Endodermal cell (in vitro differentiated cells): ENCODE results near the gene VENTX. TPM values are rescaled to one million over a fixed set of nuclear protein-coding genes. Genes with fewer than 3 reads are reported as not detected.

Source experiments
- DNase-seq: peaks from one replicate; pipeline ENCODE4 v3.0.0-alpha.2; 2017
- H3K27ac ChIP-seq: 2 replicates; pipeline ENCODE4 v1.5.1; 2013; ENCODE audit warnings: mild to moderate bottlenecking, low read depth, low read length, moderate library complexity
- H3K27me3 ChIP-seq: 2 replicates; pipeline ENCODE4 v1.6.1; 2013; ENCODE audit warnings: mild to moderate bottlenecking, low read length, moderate library complexity; ENCODE audit not compliant: insufficient read depth, control insufficient read depth, poor library complexity, severe bottlenecking
- H3K36me3 ChIP-seq: 2 replicates; pipeline ENCODE4 v1.7.0; 2013; ENCODE audit warnings: mild to moderate bottlenecking, low read length, moderate library complexity; ENCODE audit not compliant: control insufficient read depth, insufficient read depth
- H3K4me1 ChIP-seq: one replicate; pipeline ENCODE4 v1.7.0; 2013; ENCODE audit warnings: low read length; ENCODE audit not compliant: control insufficient read depth, insufficient read depth
- H3K4me3 ChIP-seq: 2 replicates; pipeline ENCODE4 v1.5.1; 2013; ENCODE audit warnings: mild to moderate bottlenecking, low read length, moderate library complexity
- H3K9ac ChIP-seq: 2 replicates; pipeline ENCODE4 v1.6.1; 2013; ENCODE audit warnings: mild to moderate bottlenecking, low read length, moderate library complexity; ENCODE audit not compliant: poor library complexity, severe bottlenecking; ENCODE audit errors: extremely low read depth
- H3K9me3 ChIP-seq: 2 replicates; pipeline ENCODE4 v1.6.1; 2013; ENCODE audit warnings: mild to moderate bottlenecking, low read length, moderate library complexity; ENCODE audit not compliant: control insufficient read depth
- H3K27ac Mint-ChIP-seq: 2 replicates; pipeline ENCODE4 v1.8.0; 2020; ENCODE audit warnings: mixed read lengths
- H3K27me3 Mint-ChIP-seq: 2 replicates; pipeline ENCODE4 v1.8.0; 2021; ENCODE audit warnings: mild to moderate bottlenecking, mixed read lengths; ENCODE audit not compliant: insufficient read depth
- H3K36me3 Mint-ChIP-seq: 2 replicates; pipeline ENCODE4 v1.8.0; 2020; ENCODE audit warnings: low read depth, mixed read lengths
- H3K4me1 Mint-ChIP-seq: 2 replicates; pipeline ENCODE4 v1.8.0; 2020; ENCODE audit warnings: mixed read lengths
- H3K4me3 Mint-ChIP-seq: 2 replicates; pipeline ENCODE4 v1.8.0; 2020; ENCODE audit warnings: mild to moderate bottlenecking, moderate library complexity, mixed read lengths
- H3K9me3 Mint-ChIP-seq: 2 replicates; pipeline ENCODE4 v1.8.0; 2020; ENCODE audit warnings: mild to moderate bottlenecking, mixed read lengths
- CTCF ChIP-seq: fragments of 200-600 bp; sonication (generic); conservative IDR thresholded peaks from 2 replicates; pipeline ENCODE4 v1.5.0; 2021; ENCODE audit warnings: antibody characterized with exemption, mild to moderate bottlenecking
- WGBS, 2 experiments: methylation state at CpG; one replicate each; pipeline versions ENCODE4 v1.1.5 to v1.1.7; 2013; ENCODE audit warnings: missing lambda C conversion rate in 2 of 2, mixed read lengths in 1 of 2; ENCODE audit not compliant: insufficient coverage in 1 of 2, insufficient read length in 1 of 2; 5-methylcytosine and 5-hydroxymethylcytosine counted together
- total RNA-seq, 2 donors: library from RNA; stranded (reverse); fragmentation: NEBNext Ultra II Directional in 1 of 2; extraction: Animal tissue kit (Norgen Biotek cat#: 25700) in 1 of 2; gene quantifications; 2 replicates in 1 of 2; 3 replicates in 1 of 2; pipeline ENCODE4 v1.2.1, GENCODE V29; 2021

The VENTX gene
- total RNA-seq, 2 donors from 2014 or later = 5.5 to 14.2 TPM

- Histone ChIP-seq H3K9me3 (no peaks in the 10 kb centered on the region), H3K4me3 (no peak overlapping the region), H3K27me3 (peaks cover 9% of the 10 kb centered on the region), H3K9ac (no peak overlapping the region), H3K27ac (no peak overlapping the region), H3K4me1 (peaks cover 4% of the 10 kb centered on the region), H3K36me3 (peaks cover 5% of the 10 kb centered on the region)
- Mint-ChIP-seq H3K27ac (no peak overlapping the region), H3K36me3 (no peaks in the 10 kb centered on the region), H3K27me3 (peaks cover 6% of the 10 kb centered on the region), H3K9me3 (no peaks in the 10 kb centered on the region), H3K4me3 (peak overlapping the region; percentile 34), H3K4me1 (no peaks in the 10 kb centered on the region)
- WGBS, 2 experiments = 56 to 71% methylated on average over 6 to 12 of the region's 12 CpGs
- TF ChIP-seq CTCF = peak; percentile 39
- no peak for DNase-seq
These were observed 38.0 kb downstream of the VENTX start for GRCh38 chr10:133275684-133276092.

GRCh38 chr10:133276100-133276434, 38.4 kb downstream of the VENTX start:
- no peak overlapping the region for H3K27ac ChIP-seq
- peak overlapping the region; percentile 29 for H3K4me3 ChIP-seq
- peaks cover 9% of the 10 kb centered on the region for H3K27me3 ChIP-seq
- no peaks in the 10 kb centered on the region for H3K9me3 ChIP-seq
- peaks cover 4% of the 10 kb centered on the region for H3K4me1 ChIP-seq
- H3K4me3 Mint-ChIP-seq = peak overlapping the region; percentile 34
- H3K9ac ChIP-seq = no peak overlapping the region
- H3K27ac Mint-ChIP-seq = no peak overlapping the region
- H3K27me3 Mint-ChIP-seq = peaks cover 6% of the 10 kb centered on the region
- H3K36me3 ChIP-seq = peaks cover 5% of the 10 kb centered on the region
- 58 to 76% methylated on average over 2 to 6 of the region's 6 CpGs for WGBS, 2 experiments
- no peaks in the 10 kb centered on the region for H3K36me3 Mint-ChIP-seq
- TF ChIP-seq CTCF = no peak
- H3K9me3 Mint-ChIP-seq = no peaks in the 10 kb centered on the region
- DNase-seq = no peak
- H3K4me1 Mint-ChIP-seq = no peaks in the 10 kb centered on the region

GRCh38 chr10:133276435-133277201, 39.0 kb downstream of the VENTX start, which contains the start of gene ADAM8:
Gene ADAM8, minus strand, starts transcription at chr10:133276868. Its CDS starts 51 bp downstream, at chr10:133276817.
- Histone ChIP-seq H3K4me3 (peak within 1 kb of the TSS; percentile 29), H3K9ac (no peak within 1 kb of the TSS), H3K4me1 (peaks cover 4% of the 10 kb centered on the region), H3K27me3 (peaks cover 9% of the 10 kb centered on the region), H3K9me3 (no peaks in the 10 kb centered on the region), H3K27ac (no peak within 1 kb of the TSS), H3K36me3 (peaks cover 5% of the 10 kb centered on the region)
- no peaks in the 10 kb centered on the region for H3K9me3 Mint-ChIP-seq
- WGBS, 2 experiments = 12 to 15% methylated on average over 25 to 61 of the region's 63 CpGs
- DNase-seq = peak; percentile 93
- peak within 1 kb of the TSS; percentile 34 for H3K4me3 Mint-ChIP-seq
- no peaks in the 10 kb centered on the region for H3K4me1 Mint-ChIP-seq
- peak; percentile 19 for TF ChIP-seq CTCF
- no peaks in the 10 kb centered on the region for H3K36me3 Mint-ChIP-seq
- H3K27ac Mint-ChIP-seq = no peak within 1 kb of the TSS
- H3K27me3 Mint-ChIP-seq = peaks cover 6% of the 10 kb centered on the region
